Measurements from ENCODE around the gene TMEM263.
A peak's percentile ranks its signal among the peaks of the same experiment; 100 is the strongest.
"Not testable (repeated sequence)": the region's sequence is repeated elsewhere in the genome, so short reads cannot be mapped to it uniquely, and the experiment has no call there.

TMEM263 gene

DNA sequence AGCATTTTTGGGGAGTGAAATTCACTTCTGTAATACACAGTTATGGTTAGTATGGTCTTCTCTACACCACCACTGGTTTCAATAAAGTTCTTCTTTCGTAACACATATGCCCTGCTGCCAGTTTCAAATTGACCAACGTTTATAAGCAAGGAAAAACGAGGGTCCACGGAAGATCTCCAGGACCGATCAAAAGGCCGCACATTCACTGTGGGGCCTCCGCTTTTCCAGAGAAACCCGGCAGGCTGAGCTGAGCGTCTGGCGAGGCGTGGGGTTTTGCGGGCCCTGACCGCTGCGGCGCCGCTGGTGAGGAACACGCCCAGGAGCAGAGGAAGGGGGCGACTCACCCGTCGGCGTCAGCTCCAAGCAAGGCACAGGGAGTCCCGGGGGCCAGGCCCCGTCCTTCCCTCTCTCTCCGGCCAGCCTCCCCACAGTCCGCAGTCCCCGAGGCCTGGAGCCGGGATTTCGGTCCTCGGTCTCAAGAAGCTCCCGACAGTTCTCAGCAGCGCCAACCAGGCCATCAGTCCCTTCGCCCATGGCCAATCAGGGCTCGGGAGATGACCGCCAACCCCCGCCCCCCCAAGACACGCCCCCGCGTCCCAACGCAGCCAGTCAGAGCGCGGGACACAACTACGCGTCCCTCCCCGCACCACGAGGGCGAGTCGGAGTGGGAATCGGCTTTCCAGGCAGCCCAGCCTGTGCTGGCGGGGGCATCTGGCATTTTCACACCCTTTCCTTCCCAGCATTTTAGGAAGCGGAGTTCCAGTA is 31.1 kb downstream of the TMEM263 start, which contains the start of gene MTERF2:
TSS of gene MTERF2 (minus strand) at position 522 of the 765 bp plus-strand sequence. CDS start 8,432 bp downstream, outside the sequence.
- DNase-seq (ENCODE audit: low spot score), result peak; percentile 89

DNA sequence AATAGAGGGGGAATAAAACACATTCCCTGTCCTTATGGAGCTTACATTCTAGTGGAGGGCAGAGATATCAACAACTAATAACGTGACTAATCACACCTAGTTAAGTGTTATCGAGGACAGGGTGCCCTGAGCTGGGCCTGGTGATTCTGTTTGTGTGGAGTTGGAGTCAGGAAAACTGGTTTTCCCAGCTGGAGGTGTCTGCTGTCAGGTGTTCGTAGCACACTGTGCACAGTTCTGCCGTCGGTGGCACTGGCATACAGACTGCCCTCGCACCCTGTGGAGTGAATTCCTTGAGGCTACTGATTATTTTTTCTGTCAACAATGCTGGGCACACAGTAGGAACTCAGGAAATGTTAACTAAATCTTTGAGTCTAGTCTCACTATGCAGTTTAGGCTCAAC is 32.1 kb downstream of the TMEM263 start:
- DNase-seq (ENCODE audit: low spot score), result no peak

DNA sequence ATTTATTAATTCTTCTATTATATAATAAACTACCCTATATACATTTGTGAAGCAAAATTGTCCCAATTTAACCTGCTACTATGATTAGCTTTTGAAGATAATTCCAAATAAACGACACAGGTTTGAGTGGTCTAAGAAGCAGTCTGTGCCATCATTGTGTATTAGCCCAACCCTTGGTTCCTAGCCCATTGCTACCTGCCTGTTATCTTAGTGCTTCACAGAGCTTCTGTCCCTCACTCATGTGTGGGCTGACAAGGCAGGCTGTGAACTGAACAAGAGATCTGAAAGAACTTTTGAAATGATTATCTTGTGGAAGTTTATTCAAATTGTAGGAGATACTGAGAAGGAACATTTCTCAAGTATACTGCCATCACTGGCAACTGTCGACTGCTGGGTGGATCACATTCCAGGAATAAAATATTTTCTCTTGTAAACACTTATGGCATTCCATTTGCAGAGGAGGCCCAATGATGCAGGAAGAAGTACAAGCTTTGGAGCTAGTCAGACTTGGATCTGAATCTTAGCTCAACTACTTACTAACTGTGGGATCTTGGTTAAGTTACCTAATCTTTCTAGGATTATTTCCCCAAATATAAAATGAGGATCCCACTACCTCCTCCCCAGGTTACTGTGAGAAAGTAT is 39.0 kb downstream of the TMEM263 start:
- no peak for DNase-seq (ENCODE audit: low spot score)

DNA sequence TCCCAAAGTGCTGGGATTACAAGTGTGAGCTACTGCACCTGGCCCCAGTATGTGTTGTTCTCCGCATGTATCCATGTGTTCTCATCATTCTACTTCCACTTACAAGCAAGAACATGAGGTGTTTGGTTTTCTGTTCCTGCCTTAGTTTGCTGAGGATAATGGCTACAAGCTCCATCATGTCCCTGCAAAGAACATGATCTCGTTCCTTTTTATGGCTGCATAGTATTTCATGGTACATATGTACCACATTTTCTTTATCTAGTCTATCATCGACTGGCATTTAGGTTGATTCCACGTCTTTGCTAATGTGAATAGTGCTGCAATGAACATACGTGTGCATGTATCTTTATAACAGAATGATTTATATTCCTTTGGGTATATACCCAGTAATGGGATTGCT is 40.4 kb downstream of the TMEM263 start:
- DNase-seq (ENCODE audit: low spot score), result not testable (repeated sequence)

DNA sequence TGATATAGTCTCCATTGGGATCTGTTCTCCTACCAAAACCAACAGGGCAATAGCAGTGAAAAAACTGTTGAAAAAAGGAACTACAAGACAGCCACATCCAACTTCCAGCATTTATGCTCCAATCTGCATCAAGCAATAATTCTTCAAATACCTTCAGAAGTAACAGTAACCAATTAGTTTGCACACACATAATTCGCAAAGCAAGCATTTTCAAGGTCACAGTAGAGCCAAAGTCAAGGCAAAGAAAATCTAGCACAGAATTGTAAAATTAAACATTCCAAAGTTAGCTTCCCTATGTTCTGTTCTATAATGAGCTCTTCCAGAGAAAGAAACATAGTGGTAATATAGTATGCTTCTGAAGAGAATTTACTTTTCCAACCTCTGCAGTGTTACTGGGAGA is 42.2 kb downstream of the TMEM263 start:
- DNase-seq (ENCODE audit: low spot score), result no peak

DNA sequence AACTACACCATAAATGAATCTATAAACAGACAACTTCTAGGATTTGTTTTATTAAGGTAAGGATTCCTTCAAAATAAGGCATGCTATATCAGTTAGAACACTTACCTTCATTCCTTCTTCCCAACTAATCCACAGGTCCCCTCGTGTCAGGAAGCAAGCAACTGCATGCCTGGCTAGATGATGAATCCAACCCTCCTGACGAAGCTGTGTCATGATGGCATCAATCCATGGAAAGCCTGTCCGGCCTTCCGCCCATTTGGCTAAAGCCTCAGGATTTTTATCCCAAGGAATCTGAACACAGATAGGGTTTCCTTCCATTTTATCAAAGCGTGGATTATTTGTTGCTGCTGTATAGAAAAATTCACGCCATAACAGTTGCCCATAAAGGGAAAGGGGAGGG is 43.7 kb downstream of the TMEM263 start:
- no peak for DNase-seq (ENCODE audit: low spot score)

DNA sequence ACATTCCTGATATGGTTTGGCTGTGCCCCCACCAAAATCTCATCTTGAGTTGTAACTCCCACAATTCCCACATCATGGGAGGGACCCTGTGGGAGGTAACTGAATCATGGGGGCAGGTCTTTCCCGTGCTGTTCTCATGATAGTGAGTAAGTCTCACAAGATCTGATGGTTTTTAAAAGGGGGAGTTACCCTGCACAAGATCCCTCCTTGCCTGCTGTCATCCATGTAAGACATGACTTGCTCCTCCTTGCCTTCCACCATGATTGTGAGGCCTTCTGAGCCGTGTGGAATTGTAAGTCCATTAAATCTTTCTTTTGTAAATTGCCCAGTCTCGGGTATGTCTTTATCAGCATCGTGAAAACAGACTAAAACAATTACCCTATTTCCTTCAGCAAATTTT is 47.0 kb downstream of the TMEM263 start:
- not testable (repeated sequence) for DNase-seq (ENCODE audit: low spot score)

DNA sequence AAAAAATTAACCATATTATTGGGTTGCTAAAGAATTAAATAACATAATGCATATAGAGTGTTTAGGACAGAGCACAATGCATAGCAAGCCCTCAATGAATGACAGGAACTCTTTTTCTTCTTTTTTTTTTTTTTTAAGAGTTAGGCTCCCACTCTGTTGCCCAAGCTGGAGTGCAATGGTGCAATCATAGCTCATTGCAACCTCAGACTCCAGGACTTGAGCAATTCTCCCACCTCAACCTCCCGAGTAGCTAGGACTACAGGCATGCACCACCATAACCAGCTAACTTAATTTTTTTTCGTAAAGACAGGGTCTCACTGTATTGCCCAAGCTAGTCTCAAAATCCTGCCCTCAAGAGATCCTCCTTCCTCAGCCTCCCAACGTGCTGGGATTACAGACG is 51.7 kb downstream of the TMEM263 start:
- DNase-seq (ENCODE audit: low spot score), result no peak

DNA sequence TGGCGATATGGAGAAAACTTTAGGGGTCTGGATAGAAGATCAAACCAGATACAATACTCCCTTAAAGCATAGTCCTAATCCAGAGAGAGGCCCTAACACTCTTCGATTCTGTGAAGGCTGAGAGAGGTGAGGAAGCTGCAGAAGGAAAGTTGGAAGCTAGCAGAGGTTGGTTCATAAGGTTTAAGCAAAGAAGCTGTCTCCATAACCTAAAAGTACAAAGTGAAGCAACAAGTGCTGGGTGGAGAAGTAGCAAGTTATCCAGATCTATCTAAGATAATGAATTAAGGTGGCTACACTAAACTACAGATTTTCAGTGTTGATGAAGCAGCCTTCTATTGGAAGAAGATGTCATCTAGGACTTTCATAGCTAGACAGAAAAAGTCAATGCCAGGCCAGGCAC is 55.8 kb downstream of the TMEM263 start:
- DNase-seq (ENCODE audit: low spot score), result no peak

DNA sequence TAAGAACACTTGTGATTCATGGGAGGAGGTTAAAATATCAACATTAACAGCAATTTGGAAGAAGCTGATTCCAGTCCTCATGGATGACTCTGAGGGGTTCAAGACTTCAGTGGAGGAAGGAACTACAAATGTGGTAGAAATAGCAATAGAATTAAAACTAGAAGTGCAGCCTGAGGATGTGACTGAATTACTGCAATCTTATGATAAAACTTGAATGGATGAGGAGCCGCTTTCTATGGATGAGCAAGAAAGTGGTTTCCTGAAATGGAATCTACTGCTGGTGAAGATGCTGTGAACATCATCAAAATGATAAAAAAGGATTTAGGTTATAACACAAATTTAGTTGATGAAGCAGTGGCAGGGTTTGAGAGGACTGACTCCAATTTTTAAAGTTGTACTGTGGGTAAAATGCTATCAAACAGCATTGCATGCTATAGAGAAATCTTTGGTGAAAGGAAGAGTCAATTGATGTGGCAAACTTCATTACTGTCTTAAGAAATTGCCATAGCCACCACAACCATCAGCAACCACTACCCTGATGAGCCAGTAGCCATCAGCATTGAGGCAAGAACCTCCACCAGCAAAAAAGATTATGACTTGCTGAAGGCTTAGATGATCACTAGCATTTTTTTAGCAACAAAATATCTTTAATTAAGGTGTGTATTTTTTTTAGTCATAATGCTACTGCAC is 57.2 kb downstream of the TMEM263 start:
- DNase-seq (ENCODE audit: low spot score), result no peak

DNA sequence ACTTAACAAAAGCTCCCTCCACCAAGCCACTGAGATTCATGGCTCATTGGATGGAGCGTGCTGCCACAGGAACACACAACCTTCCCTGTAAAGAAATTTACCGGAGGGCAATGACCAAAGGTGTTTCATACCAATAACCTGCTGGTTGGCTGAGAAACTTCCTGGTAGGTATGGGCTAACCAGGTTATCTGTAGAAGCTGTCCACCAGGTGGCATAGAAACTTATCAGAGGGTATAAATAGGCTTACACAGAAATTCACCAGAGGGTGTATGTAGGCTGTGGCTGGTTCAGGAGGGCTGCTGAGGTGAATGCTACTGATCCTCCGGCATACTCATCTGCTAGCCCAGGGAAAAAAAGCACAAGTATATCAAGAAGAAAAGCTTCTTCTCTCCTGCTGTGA is 58.3 kb downstream of the TMEM263 start:
- peak; percentile 5 for DNase-seq (ENCODE audit: low spot score)

DNA sequence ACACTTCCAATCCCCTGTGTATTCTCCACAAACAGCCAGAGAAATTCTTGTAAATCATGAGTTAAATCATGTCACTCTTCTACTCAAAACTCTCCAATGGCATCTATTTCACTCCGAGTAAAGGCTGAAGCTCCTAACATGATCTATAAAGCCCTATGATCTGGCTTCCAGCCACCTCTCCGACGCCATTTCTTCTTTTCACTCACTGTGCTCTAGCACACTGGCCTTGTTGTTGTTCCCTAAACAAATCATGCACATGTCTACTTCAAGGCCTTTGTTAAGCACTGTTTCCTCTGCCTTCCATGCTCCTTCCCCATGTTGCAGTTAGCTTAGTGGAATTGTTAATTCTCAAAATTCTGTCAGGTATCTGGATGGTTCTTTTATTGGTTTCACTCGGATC is 61.3 kb downstream of the TMEM263 start:
- no peak for DNase-seq (ENCODE audit: low spot score)

DNA sequence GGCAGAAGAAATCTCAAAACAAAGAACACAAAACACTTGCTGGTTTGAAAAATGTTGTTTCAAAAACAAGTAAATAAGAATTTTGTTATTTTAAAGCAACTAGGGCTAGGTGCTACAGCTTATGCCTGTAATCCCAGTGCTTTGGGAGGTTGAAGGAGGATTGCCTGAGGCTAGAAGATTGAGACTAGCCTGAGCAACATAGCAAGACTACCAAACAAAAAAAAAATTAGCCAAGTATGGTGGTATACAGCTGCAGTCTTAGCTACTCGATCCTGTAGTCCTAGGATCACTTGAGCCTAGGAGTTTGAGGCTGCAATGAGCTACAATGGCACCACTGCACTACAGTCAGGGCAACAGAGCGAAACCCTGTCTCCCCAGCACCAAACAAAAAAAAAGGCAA is 63.8 kb downstream of the TMEM263 start:
- no peak for DNase-seq (ENCODE audit: low spot score)

All from NAMALWA (cell line).